ENCODE measurements around the gene SLC25A48.

Gene SLC25A48

DNA sequence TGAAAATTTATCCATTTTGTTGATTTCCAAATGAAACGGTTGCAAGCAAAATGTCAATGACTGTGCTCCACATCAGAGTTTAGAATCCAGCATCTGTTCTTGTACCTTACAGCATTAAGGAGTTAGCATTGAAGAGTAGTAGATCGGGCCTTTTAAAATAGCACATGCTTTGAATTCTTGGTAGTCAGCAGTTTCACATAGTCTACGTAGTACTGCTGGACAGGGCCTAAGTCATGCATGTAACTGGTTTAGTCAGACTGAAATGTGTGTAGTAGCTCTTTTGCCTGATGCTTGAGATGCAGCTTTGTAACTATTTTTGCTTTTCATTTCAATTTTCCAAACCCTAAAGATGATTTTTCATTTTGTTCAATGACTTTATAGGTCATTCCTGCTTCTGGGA is 100.5 kb downstream of the SLC25A48 start:
- no peak for DNase-seq

DNA sequence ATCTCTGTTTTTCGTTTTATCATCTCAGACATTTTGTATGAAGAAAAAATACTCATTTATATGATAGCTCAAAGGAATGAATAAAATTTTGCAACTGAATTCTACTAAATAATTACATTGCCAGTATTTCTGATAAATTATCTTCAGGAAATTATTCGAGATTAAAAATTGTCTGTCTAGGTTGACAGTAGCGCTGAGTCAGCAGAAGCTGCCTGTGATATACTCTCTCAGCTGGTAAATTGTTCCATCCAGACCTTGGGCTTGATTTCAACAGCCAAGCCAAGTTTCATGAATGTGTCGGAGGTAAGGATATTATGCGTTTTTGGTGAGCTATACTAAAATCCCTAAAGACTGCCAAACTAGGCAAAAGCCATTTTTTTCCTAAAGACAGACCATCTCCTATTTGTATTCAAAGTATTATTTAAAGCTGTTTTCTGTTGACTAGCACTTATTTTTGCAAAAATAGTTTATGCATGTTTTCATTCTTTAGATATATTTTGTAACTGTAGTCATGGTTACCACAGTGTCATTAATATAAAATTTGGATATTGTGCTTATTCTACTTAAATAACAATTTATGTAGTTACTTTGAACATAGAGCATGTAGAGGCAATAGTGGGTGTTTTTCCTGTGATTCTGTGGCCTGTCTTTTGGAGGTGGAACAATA is 102.9 kb downstream of the SLC25A48 start:
- no peak for DNase-seq
